Measurements from ENCODE around the gene OLAH.

DNA sequence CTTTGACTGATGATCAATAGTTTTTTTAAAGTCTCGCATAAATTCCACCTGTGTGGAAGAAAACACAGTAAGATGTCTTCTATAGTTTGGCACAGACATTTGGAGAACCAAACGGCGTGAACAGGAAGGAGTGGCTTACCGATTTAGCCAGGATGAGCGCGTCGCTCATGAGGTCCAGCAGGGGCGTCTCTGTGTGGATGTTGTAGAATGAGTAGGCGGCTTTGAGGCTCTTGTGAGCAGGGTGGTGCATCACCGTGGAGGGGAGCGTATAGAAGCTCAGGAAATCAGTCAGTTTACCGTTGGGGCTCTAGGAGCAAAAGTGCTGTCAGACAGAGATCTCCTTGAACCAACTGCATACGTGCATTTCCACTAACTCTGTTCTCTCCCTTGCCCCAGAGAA, 68.9 kb downstream of the OLAH start:
- TF ChIP-seq FOXA1 (IDR thresholded peaks at IDR 0.05) = no peak
- TF ChIP-seq FOXK2 (IDR thresholded peaks at IDR 0.05) = no peak
- no peak for TF ChIP-seq TARDBP (IDR thresholded peaks at IDR 0.05)
- no peak for TF ChIP-seq SP1 (IDR thresholded peaks at IDR 0.05)
- no peak for TF ChIP-seq ELF4 (IDR thresholded peaks at IDR 0.05)
- no peak for TF ChIP-seq FOXM1 (IDR thresholded peaks at IDR 0.05; ENCODE audit: borderline replicate concordance)
- TF ChIP-seq ARNT (IDR thresholded peaks at IDR 0.05) = no peak
